HG02970 (cell line): Measurements from ENCODE around the gene YIF1A.
"Not testable (repeated sequence)": the region's sequence is repeated elsewhere in the genome, so short reads cannot be mapped to it uniquely, and the experiment has no call there.

Experiments
- ATAC-seq: cut with Tn5 transposase; IDR thresholded peaks from one replicate; pipeline ENCODE4 v1.9.1; 2021; ENCODE audit warnings: mild to moderate bottlenecking, moderate library complexity, moderate number of reproducible peaks; ENCODE audit not compliant: unreplicated experiment, low FRiP score

Gene YIF1A

DNA sequence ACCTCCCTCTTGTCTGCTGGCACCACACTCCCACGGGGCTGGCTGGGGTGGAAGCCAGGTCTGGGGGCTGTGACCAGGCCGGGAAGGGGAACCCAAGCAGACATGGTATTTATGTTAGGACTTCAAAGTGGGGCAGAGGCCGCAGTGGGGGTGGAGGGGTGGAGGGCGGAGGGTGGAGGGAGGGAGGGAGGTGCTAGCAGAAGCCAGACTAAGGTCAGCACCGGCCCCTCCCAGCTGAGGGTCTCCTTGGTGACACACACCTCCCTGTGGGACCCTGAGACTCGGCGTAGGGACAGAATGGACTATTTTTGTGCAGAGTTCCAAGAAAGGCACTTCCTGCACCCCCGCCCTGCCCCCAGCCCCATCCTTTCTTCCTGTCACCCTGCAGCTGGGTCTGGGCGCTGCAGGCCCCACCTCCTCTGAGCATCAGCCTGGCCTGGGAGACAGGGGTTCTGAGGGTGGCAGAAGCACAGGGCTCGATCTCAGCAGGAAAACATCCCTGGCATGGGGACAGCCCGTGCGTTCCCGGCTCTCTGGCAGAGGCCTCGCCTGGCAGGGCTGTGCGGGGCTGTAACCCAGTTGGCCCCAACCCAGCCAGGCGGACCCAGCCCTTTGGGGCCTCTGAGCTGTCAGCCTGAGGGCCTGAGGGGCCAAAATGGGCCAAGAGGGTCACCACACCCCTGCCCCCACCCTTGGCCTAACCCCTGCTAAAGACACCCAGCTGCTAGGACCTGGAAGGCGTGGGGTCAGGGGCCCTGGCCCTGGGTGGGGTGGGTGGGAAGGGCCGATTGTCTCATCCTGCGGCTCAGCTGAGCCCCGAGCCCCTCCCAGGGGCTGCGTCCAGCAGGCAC, 37.5 kb upstream of the YIF1A start:
- ATAC-seq: no peak

- no peak for ATAC-seq
Measured at GRCh38 chr11:66325263-66325671, 36.3 kb upstream of the YIF1A start.

DNA sequence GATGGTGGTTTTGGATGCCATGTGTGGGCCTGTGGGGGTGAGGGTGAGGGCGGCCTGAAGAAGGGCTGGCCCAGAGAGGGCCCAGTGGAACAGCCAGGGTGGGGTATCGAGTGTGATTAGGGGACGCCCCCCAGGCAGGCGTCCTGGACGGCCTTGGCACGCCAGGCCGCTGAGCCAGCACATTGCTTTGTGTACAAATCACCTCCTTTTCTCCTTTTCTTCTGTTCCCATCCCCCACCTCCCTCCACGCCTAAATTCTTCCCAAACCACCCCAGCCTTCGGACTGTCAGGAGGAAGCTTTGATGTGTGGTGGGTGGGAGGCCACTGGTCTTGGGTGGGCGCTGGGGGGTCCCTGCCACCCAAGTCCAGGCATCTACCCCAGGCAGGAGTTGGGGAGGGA, 35.7 kb upstream of the YIF1A start:
- no peak for ATAC-seq

- ATAC-seq: no peak
Measured at GRCh38 chr11:66323684-66324083, 34.7 kb upstream of the YIF1A start.

DNA sequence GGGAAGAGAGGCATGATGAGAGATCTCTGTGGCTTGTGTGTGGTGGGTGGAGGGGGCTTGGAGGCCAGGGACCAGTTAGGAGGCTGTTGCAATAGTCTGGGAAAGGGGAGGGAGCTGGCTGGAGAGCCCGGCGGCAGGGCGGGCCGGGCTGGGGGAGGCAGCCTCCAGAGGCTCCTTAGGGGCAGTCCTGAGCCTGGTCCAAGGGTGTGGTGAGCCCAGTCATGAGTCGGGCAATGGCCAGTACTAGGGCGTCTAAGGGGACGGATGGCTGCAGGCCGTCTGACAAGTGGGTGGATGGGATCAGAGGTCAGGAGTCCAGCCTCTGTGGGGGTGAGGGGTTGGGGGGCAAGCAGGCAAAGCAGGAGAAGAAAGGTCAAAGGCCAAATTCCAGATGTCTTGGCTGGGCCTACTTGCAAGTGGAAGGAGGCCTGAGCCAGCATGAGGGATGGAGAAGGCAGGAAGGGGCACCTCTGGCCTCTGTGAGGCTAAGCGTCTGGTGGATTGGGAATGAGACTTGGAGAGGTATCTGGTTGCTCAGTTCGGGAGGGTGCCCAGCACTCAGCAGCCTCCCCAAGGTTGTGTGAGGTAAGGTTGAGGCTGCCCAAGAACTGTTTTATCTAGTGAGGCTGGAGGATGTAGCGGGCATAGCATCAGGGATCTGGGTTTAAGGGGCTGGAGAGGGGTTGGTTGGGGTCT, 33.9 kb upstream of the YIF1A start:
- ATAC-seq: no peak

DNA sequence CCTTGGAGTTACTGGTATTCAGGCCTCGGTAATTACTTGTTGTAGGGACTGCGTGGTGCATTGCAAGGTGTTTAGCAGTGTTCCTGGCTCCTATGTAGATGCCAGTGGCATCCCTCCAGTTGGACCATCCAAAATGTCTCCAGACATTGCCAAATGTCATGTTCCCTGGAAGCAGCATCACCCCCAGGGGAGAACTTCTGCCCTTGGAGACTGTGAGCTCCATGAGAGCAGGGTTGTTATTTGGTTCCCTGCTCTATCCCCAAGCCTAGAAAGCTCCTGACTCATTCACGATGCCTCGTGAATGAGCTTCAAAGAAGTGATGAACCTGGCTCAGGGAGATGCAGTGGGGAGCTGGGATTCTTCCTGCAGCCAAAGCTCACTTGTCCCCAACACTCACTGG, 32.7 kb upstream of the YIF1A start:
- no peak for ATAC-seq

DNA sequence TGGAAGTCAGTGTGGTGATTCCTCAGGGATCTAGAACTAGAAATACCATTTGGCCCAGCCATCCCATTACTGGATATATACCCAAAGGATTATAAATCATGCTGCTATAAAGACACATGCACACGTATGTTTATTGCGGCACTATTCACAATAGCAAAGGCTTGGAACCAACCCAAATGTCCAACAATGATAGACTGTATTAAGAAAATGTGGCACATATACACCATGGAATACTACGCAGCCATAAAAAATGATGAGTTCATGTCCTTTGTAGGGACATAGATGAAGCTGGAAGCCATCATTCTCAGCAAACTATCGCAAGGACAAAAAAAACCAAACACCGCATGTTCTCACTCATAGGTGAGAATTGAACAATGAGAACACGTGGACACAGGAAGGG, 31.8 kb upstream of the YIF1A start:
- ATAC-seq: not testable (repeated sequence)

DNA sequence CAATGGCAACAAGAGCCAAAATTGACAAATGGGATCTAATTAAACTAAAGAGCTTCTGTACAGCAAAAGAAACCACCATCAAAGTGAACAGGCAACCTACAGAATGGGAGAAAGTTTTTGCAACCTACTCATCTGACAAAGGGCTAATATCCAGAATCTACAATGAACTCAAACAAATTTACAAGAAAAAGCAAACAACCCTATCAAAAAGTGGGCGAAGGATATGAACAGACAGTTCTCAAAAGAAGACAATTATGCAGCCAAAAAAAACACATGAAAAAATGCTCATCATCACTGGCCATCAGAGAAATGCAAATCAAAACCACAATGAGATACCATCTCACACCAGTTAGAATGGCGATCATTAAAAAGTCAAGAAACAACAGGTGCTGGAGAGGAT, 31.3 kb upstream of the YIF1A start:
- not testable (repeated sequence) for ATAC-seq

GRCh38 chr11:66318600-66318970, 29.6 kb upstream of the YIF1A start:
- ATAC-seq: no peak

GRCh38 chr11:66317723-66318599, 29.0 kb upstream of the YIF1A start:
- no peak for ATAC-seq

DNA sequence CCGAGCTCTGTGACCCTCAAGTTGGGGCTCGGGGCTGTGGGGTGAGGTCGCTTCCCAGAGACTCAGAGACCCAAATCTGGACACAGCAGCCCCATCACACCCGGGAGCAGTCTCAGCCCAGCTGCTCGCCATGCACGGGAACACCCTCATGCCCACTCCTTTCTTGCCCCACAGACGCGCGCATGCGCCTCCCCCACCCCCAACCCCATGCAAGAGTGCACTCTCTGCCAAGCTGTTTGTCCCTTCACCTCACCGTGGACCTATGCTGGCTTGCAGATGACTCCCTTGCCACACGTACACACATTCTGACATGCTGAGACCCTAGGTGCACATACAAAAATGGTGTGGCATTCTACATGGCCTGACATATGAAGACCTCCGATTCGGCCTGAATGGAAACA, 28.4 kb upstream of the YIF1A start:
- no peak for ATAC-seq

- ATAC-seq: no peak
Measured at GRCh38 chr11:66316849-66317251, 27.9 kb upstream of the YIF1A start, which contains the start of gene CD248. Gene CD248 (minus strand): TSS chr11:66317044. CDS start chr11:66317027, 17 bp downstream.

GRCh38 chr11:66315921-66316811, 27.2 kb upstream of the YIF1A start:
- ATAC-seq: no peak

DNA sequence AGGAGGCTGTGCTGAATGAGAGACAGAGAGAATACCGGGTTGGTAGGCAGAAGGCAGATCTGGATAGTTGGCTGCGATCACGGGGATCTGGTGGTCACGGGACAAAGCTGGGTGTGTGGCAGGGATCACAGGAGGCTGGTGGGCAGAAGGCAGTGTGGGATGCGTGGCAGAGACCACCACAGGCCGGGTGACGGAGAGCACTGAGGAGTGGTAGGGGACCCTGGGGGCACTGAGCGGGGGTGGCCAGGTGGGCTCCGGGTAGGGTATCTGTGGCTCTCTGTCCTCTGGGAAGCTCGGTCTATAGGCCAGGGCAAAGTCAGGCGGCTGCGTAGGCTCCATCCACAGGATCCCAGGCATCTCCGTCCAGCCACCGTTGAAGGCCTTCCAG, 26.5 kb upstream of the YIF1A start:
- no peak for ATAC-seq

DNA sequence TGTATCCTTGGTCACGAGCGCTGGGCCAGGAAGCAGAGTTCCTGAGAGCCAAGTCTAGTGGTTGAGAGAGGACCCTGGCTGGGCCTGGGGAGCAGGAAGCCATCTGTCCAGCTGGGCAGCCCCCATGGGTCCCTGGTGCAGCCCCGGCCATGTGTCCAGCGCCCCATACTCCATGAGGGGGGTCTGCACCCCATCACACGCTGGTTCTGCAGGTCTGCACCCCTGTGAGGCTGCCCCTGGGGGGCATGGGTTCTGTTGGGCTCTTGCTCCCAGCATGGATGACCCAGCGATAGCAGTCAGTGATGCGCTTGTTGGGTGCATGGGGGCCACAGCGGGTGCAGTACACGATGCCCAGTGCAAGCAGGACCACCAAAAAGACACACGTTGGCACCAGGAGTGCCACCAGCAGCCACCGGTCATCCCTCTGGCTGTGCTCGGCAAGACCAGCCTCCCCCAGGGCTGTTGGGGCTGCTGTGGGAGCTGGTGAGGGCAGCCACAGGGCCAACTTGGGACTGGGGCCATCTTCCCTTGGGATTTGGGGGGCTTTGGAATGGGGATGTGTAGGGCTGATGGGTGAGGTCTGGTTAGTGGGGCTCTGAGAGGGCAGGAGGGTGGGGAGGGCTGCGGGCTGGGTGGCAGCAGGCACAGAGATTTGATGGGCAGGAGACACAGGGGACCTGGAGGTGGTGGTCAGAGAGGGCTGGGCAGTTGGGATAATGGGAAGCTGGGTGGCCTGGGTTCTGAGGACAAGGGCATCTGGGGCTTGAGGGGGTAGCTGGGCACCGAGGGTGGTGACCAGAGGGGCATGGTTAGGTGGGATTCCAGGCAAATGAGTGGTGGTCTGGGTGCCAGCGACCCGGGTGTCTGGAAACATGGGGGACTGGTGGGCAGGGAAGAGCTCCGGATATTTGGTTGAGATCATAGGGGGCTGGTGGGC, 25.9 kb upstream of the YIF1A start:
- ATAC-seq: no peak

DNA sequence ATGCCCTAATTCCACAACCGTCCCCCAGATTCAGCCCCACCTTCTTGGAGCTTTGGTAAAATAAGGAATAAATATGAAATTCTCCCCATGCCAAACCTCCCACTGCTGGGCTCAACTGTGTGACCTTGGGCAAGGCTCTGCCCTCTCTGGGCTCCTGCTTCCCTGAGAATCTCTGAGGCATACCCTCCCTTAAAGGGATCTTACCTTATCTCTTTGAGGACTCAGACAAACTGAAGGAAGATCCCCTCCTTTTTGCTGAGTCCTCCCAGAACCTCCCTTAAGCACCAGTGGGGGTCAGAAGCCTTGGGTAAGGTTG, 25.2 kb upstream of the YIF1A start:
- ATAC-seq: no peak

DNA sequence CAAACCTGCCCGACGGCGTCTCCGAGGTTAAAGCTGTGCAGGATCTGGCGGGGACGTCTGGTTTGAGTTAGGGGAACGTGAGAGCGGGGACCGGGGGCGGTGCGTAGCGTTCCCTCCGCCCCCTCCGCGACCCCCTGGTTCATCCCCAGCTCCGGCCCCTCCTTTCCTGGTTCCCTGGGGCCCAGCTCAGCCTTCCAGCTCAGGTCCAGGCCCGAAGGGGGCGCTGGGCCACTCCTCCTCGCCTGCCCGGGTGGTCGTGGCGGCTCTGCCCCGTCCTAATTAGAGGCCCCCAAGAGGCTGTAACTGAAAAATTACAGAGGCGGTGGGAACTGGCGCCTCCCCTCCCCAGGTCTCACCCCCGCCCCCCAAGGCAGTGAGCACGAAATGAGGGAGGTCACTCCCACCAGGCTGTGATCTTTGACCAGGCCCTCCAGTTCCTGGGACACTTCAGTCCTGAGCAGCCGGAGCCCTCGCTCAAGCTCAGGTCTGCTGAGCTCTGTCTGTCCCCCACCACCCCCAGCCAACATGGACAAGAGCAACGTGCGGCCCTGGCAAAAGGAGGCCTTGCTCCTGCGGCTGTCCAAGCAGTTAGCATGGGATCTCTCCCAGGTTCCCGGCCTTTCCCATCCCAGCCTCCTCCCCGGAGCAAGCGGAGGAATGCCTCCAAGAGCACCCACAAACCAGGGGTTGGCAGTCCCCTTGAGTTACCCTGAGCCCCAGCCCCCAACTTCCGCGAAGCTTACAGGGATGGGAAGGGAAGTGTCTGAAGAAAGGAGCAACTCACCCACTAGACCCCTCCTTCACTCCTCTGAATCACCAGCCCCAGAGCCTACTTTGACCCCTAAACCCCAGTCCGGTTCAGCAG, 24.6 kb upstream of the YIF1A start:
- no peak for ATAC-seq
